Measurements from ENCODE around the gene VAMP2.
A peak's percentile ranks its signal among the peaks of the same experiment; 100 is the strongest.
"Not testable (repeated sequence)": the region's sequence is repeated elsewhere in the genome, so short reads cannot be mapped to it uniquely, and the experiment has no call there.

The VAMP2 gene

GRCh38 chr17:8175795-8176196 lies 13.0 kb upstream of the VAMP2 start:
- no peak for DNase-seq

DNA sequence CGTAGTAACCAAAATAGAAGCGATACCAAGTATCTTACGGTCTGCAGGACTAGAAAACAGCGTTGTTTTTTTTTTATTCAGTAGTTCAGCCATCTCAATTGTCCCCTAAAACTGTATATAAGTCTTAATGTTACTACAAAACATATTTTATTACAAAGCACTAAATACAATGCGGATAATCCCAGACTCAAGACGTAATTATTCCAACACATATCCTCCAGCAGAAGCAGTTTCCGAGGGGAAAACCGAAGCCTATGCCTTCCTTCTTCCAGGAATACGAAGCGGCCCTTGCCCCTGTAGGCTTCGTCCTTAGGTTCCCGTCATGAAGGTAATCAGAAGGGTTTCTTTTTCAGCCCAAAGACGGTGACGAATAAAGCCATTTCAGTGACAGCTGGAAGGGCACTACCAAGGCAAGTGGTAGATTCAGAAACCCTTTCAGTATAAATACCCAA lies 11.1 kb upstream of the VAMP2 start:
- DNase-seq = no peak

DNA sequence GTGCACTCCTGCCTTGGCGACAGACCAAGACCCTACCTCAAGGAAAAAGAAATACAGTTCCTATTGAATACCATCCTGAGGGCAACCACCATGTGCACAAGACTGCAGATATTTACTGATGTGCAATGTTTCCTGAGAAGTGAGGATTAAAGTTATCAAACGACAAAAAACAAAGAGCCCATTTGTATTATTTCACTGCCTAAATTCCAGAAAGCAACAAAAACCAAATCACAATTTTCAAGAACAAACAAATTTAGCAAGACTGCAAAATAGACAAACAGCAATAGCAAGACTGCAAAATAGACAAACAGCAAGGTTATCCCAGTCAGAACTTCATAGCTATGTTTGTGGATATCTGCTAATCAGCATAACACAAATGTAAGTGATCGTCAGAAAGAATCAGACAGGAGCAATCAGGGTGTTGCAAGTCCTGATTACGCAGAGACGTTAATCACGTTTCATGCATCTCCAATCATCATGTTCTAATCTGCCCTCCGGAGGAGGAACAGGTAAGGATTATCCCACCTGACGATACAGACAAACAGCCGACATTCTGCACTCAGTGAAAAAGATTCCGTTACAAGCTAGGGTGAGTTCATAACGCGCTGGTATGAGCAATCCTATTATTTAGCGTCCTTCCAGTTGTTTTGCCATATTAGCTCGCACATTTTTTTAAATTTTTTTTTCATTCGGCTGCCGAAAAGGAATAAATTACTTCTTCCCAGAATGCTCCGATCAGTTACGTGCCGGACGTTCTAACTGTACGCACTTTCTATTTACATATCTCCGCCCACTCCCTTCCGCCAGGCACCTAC lies 10.5 kb upstream of the VAMP2 start:
- peak; percentile 88 for DNase-seq

- DNase-seq = not testable (repeated sequence)
Measured at GRCh38 chr17:8170186-8170585, 7.4 kb upstream of the VAMP2 start.

GRCh38 chr17:8167526-8167925 lies 4.8 kb upstream of the VAMP2 start:
- DNase-seq = no peak

DNA sequence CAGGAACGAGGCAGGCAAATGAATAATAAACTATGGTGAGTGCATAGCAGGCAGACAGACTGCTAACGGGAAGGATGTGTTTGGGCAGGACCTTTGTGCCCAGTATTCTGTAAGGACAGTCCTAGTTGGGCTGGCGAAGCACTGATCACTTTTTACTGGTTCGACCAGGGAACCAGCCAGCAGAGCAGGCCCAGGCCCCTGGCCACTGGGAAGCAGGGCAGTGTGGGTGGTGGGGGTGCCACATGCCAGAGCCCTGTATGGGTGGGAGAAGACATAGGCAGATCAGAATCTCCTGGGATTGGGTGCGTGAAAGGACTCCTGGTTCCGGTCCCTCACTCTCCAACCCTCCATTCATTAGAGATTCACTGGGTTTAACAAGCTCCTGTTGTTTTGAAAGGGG lies 4.0 kb upstream of the VAMP2 start:
- DNase-seq = no peak

DNA sequence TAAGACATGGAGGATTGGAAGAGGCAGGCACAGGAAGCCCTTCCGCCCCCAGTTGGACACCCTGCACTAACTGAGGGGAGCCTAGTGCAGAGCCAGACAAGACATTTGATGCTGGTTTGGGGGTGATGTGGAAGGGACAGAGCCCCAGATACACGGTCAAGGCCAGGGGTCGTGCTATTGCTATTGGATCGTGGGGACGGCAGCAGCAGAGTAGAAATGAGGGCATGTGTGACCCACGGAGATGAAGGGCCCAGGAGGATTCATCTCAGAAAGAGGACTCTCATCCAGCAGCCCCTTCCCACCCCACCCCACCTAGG lies 2.0 kb upstream of the VAMP2 start:
- no peak for DNase-seq

DNA sequence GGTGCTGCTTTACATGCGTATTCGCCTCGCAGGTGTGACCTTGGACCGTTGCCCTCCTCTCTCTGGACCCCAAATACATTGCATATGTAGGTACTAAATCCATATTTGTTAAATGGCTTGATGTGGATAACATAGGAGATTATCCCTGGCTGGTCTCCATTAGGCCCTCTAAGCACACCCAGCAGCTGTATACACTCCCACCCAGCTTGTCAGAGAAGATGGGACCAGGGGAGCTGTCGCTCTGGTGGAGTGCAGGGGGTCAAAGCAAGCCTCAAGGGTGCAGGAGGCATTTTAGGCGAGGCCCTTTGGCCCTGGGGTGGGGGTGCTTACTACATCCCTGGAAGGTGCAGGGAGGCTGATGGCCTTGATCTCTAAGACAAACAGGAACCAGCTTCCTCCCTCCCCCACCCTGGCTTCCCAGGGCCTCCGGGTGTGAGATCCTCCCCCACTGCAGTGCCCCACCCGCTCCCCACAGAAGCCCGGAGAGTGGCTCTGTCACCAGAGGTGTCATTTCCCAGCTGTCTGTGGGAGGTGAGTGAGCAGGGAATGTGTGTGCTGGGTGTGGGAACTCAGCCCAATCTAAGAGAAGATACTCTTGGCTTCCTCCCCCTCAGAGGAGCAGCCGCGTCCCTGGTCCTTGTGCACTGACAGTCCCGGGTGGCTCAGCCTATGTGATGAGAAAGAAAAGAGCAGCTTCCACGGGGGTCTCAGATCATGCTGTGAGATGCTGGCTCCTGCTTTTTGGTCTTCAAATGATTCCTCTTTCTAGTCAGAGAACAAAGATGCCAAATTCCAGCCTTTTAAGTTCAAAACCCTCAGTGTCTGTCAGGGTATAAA lies 1.4 kb upstream of the VAMP2 start:
- DNase-seq = peak; percentile 89

- DNase-seq = peak; percentile 38
Measured at GRCh38 chr17:8162997-8163977, 539 bp upstream of the VAMP2 start.

- no peak for DNase-seq
Measured at GRCh38 chr17:8161289-8162232, 1.2 kb downstream of the VAMP2 start.

DNA sequence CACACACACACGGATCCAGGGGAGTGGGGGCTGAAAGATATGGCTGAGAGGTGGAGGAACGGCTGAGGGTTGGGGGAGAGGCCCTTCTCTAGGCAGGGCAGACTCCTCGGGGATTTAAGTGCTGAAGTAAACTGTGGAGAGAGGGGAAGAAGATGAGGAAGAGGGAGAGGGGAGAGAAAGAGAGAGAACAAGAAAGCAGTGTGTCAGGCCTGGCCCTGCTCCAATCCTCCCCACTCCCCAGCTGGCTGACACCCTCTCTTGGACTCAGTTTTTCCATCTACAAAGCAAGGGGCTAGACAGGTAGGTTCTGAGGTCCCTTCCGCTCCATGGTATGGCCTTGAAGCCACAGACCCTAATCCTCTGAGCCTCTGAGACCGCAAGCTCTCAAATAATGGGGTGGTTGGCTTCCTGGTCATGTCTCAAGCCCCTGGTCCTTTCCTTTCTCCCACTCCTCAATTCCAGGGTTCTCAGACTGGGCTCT lies 2.0 kb downstream of the VAMP2 start:
- DNase-seq = peak; percentile 40

DNA sequence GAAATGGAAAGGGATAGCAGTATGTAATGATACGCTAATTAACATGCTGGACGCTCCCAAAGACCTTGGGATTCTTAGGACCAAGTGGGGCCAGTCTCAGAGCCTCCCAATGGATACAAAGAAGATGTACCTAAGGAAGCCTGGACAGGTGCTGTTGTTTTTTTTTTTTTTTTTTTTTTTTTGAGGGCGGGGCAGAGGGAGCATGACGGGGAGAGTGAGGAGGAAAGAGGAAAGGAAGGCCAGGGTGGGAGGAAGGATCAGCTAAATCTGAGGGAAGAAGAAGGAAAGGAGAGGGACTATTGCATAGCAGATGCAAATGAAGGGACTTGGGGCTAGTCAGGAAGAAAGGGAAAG lies 2.5 kb downstream of the VAMP2 start:
- DNase-seq = no peak

DNA sequence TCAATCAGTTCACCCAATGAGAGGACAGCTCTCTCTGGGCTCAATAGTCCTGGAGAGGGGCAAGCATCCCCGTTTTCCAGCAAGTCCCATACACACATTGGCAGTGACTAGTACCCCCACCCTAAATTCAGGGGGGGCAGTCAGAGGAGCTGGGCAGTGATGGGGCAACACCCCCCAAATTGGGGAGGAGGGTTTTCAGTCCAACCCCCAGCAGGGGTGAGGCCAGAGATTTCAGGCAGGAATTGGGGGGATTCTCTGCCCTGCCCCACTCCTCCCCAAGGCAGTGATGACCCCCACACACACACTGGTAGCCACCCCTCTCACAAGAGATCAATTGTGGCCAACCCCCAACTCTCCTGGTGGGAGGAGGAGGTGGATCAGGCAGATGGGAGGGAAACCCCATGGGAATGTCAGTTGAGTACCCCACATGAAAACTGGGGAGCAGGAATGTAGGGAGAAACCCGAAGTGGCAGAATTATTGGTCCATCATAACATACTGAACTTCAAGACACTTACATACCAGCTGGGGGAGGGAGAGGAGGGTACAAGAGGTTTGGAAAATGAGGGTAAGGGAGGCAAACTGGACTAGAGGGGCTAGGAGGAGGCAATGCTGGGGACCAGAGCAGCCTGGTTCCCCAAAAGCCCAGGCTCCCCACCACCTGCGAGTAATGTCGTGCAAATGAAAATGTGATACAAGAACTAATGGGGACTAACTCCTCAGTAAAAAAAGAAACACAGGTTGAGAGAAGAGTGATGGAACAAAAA lies 3.1 kb downstream of the VAMP2 start:
- no peak for DNase-seq

GRCh38 chr17:8159032-8159400 lies 3.7 kb downstream of the VAMP2 start:
- no peak for DNase-seq

- DNase-seq = peak; percentile 92
Measured at GRCh38 chr17:8158267-8159031, 4.3 kb downstream of the VAMP2 start.

DNA sequence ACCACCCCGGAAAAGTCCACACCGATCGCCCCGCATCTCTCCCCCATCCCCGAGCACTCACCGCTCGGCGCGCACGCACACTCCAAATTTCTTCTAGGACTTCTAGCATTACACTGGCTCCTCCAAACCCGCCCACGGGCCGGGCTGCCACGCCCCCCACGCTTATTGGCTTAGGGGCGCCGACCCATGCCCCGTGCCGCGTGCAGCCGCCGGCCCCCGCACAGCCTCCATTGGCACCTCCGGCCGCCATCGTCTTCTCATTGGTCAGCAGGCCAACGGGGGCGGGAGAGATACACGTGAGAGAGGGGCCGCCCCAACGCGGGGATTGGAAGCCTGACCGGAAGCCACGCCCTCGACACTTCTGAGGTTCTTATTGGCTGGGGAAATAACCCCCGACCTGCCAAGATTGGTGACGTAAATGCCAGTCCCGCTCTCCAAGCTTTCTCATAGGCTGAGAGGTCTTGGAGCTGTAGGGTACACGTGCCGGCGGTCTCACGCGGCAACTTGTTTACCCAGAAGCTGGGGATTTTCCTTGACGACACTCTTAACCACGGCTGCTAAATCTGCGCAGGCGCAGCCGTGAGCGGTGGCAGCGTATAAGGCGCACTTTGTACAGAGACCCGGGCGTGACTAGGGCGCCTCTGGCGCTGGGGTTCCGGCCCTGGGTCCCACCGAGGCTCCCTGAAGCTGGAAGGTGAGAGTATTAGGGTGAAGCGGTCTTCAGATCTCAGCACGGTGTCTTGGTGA lies 6.3 kb downstream of the VAMP2 start:
- DNase-seq = peak; percentile 100

DNA sequence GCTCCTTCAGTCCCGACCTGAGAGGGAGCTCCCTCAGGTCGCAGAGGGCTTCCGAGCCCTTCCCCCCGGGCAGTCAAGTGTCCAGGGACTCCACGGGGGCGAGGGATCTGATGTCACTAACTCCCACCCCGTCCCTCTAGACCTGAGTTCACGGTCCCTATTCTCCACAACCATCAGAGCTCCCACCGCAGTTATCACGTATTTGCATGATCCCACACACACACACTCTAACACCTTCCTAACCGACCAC lies 6.8 kb downstream of the VAMP2 start:
- DNase-seq = no peak

GRCh38 chr17:8155231-8155995 lies 7.3 kb downstream of the VAMP2 start:
- no peak for DNase-seq

GRCh38 chr17:8154608-8155155 lies 8.1 kb downstream of the VAMP2 start:
- DNase-seq = no peak
